GM19099 (cell line): ENCODE data around the gene ANKRD34A.

Experiments
- POLR2A ChIP-seq: IDR thresholded peaks from 3 replicates; pipeline ENCODE4 v1.6.1; 2011; ENCODE audit warnings: low read depth; ENCODE audit not compliant: insufficient read length; ENCODE audit errors: extremely low read depth

The ANKRD34A gene

GRCh38 chr1:145918144-145918991 lies 46.0 kb downstream of the ANKRD34A start, which contains the start of gene PEX11B:
Gene PEX11B, minus strand, starts transcription at chr1:145918717. Its CDS starts 29 bp downstream, at chr1:145918688.
- TF ChIP-seq POLR2A: peak; percentile 82

- no peak for TF ChIP-seq POLR2A
Measured at GRCh38 chr1:145917595-145917994, 46.8 kb downstream of the ANKRD34A start.

DNA sequence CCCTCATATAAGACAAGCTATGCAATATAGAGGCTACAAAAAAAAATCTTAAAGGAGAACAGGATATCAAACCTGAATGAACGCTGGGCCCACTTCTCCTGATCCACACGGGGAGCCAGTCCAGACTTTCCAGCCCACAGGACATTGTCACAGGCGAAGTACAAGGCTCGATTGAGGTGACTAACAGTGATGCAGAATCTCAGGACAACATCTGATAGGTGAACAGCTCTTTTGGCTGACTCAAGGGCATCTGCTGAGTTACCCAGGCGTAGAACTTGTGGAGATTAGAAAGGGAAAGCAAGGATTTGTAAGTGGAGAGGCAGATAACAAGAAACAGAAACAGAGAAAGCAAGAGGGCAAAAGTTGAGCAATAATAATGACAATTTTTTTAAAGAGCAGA lies 47.6 kb downstream of the ANKRD34A start:
- TF ChIP-seq POLR2A: no peak

GRCh38 chr1:145912128-145912641 lies 52.2 kb downstream of the ANKRD34A start:
- TF ChIP-seq POLR2A: no peak
